Naive B cell (primary cell): Measurements from ENCODE around the gene DCUN1D1. TPM values are rescaled to one million over a fixed set of nuclear protein-coding genes. Genes with fewer than 3 reads are reported as not detected.

Source experiments
- ATAC-seq, 2 donors: fragments of 150-1000 bp; cut with Tn5 transposase; 2 replicates each; pipeline ENCODE4 v1.10.0; 2021; ENCODE audit warnings: low read depth in 2 of 2, mild to moderate bottlenecking in 2 of 2, moderate library complexity in 2 of 2
- DNase-seq: peaks from one replicate; pipeline ENCODE4 v3.0.0; 2022
- H3K27ac Mint-ChIP-seq, 6 donors: one replicate each; pipeline ENCODE4 v1.8.0; 2020 to 2022; ENCODE audit warnings: mild to moderate bottlenecking in 6 of 6, mixed read lengths in 6 of 6, moderate library complexity in 5 of 6, inconsistent platforms in 2 of 6
- H3K27me3 Mint-ChIP-seq, 3 donors: one replicate each; pipeline ENCODE4 v1.8.0; 2021 to 2022; ENCODE audit warnings: mixed read lengths in 3 of 3, mild to moderate bottlenecking in 1 of 3
- H3K36me3 Mint-ChIP-seq, 2 donors: one replicate each; pipeline ENCODE4 v1.8.0; 2020 to 2022; ENCODE audit warnings: mixed read lengths in 2 of 2, inconsistent platforms in 1 of 2, mild to moderate bottlenecking in 1 of 2
- H3K4me1 Mint-ChIP-seq, 3 donors: one replicate each; pipeline ENCODE4 v1.8.0; 2020 to 2022; ENCODE audit warnings: mixed read lengths in 3 of 3, inconsistent platforms in 1 of 3, mild to moderate bottlenecking in 1 of 3, moderate library complexity in 1 of 3
- H3K4me3 Mint-ChIP-seq, 8 donors: one replicate each; pipeline ENCODE4 v1.8.0; 2020 to 2022; ENCODE audit warnings: mild to moderate bottlenecking in 8 of 8, mixed read lengths in 8 of 8, moderate library complexity in 8 of 8, inconsistent platforms in 2 of 8
- H3K9me3 Mint-ChIP-seq, 7 donors: one replicate each; pipeline ENCODE4 v1.8.0; 2020 to 2022; ENCODE audit warnings: mixed read lengths in 7 of 7, mild to moderate bottlenecking in 5 of 7, inconsistent platforms in 2 of 7, moderate library complexity in 1 of 7
- polyA plus RNA-seq, 6 donors: library from polyadenylated mRNA; unstranded; fragments of 300-500 nt; fragmentation: Illumina TruSeq; gene quantifications; one replicate each; pipeline ENCODE4 v1.2.3, GENCODE V29; 2021; ENCODE audit warnings: low read depth in 6 of 6

DCUN1D1 gene
- polyA plus RNA-seq, 6 donors from 2014 or later = 19.0 to 29.6 (median 24.6) TPM

- Mint-ChIP-seq H3K27ac (no peak overlapping the region), H3K27me3 (no peaks in the 10 kb centered on the region), H3K4me3 (no peak overlapping the region), H3K9me3 (no peaks in the 10 kb centered on the region), H3K4me1 (no peaks in the 10 kb centered on the region), H3K36me3 (peaks cover 16 to 31% of the 10 kb centered on the region in 2 donors)
- DNase-seq (no peak), ATAC-seq (no peak)
Observed at GRCh38 chr3:182892226-182892625, 88.1 kb downstream of the DCUN1D1 start.

DNA sequence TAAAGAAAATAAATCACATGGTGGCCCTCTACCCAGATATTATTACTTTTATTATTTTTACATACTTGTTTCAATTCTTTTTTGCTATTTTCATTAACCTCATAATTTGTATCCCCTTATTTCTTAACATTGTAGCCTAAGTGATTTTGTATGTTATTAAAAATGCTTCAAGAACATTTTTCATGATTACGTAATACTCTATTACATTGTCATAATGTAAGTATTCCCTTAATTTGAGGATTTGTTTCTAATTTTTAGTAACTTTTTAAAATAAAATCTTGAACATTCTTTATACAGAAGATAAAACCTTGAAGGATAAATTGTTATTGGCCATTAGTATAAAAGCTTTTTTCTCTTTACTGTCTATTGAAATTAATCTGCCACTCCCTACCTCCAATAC lies 89.0 kb downstream of the DCUN1D1 start:
- DNase-seq (no peak), ATAC-seq (no peak)
- Mint-ChIP-seq H3K9me3 (no peaks in the 10 kb centered on the region), H3K4me1 (no peaks in the 10 kb centered on the region), H3K27me3 (no peaks in the 10 kb centered on the region), H3K36me3 (peaks cover 16 to 31% of the 10 kb centered on the region in 2 donors), H3K4me3 (no peak overlapping the region), H3K27ac (no peak overlapping the region)

GRCh38 chr3:182889948-182890629 lies 90.2 kb downstream of the DCUN1D1 start:
- Mint-ChIP-seq H3K27me3 (no peaks in the 10 kb centered on the region), H3K36me3 (peaks cover 16 to 27% of the 10 kb centered on the region in 2 donors), H3K27ac (no peak overlapping the region), H3K4me1 (no peaks in the 10 kb centered on the region), H3K9me3 (no peaks in the 10 kb centered on the region), H3K4me3 (no peak overlapping the region)
- ATAC-seq (no peak), DNase-seq (no peak)

Other genes starting within 250 kb of the DCUN1D1 start
- 10 to 100 TPM; 21.4 to 41.7 (median 27.8) TPM for gene ATP11B, start 187.0 kb downstream of the DCUN1D1 start, polyA plus RNA-seq
- 10 to 100 TPM; 26.9 to 37.7 (median 34.2) TPM for gene MCCC1, start 119.0 kb upstream of the DCUN1D1 start, polyA plus RNA-seq
- gene LAMP3, start 182.2 kb upstream of the DCUN1D1 start, polyA plus RNA-seq = 1 to 10 TPM in 1 of 6 donors, under 1 TPM in 4, not detected in 1; 0.17 to 1.8 (median 0.80) TPM